Muscle layer of duodenum (tissue), 2 donors: ENCODE measurements around the gene PRMT6.

Source experiments
- H3K27ac ChIP-seq: one replicate; pipeline ENCODE4 v1.7.0; 2013; ENCODE audit warnings: mild to moderate bottlenecking, low read length
- H3K27me3 ChIP-seq: one replicate; pipeline ENCODE4 v1.7.0; 2013; ENCODE audit warnings: low read depth, mild to moderate bottlenecking, control low read depth, low read length
- H3K36me3 ChIP-seq, 2 donors: one replicate each; pipeline ENCODE4 v1.7.0; 2013; ENCODE audit warnings: low read length in 2 of 2, control low read depth in 1 of 2, mild to moderate bottlenecking in 1 of 2; ENCODE audit not compliant: insufficient read depth in 2 of 2, control insufficient read depth in 1 of 2
- H3K4me1 ChIP-seq, 2 donors: one replicate each; pipeline ENCODE4 v1.7.0; 2013; ENCODE audit warnings: low read length in 2 of 2, mild to moderate bottlenecking in 2 of 2, control low read depth in 1 of 2, moderate library complexity in 1 of 2; ENCODE audit not compliant: insufficient read depth in 2 of 2, control insufficient read depth in 1 of 2
- H3K4me3 ChIP-seq, 2 donors: one replicate each; pipeline ENCODE4 v1.7.0; 2013; ENCODE audit warnings: low read length in 2 of 2, low read depth in 1 of 2, mild to moderate bottlenecking in 1 of 2
- H3K9me3 ChIP-seq, 2 donors: one replicate each; pipeline ENCODE4 v1.7.0; 2013; ENCODE audit warnings: low read length in 2 of 2, control low read depth in 1 of 2, mild to moderate bottlenecking in 1 of 2; ENCODE audit not compliant: control insufficient read depth in 1 of 2
- donor health status: healthy.

Gene PRMT6

GRCh38 chr1:107096690-107097089 is 40.2 kb downstream of the PRMT6 start:
- Histone ChIP-seq H3K27ac (no peak overlapping the region), H3K4me1 (no peaks in the 10 kb centered on the region), H3K4me3 (no peak overlapping the region), H3K27me3 (no peaks in the 10 kb centered on the region), H3K36me3 (no peaks in the 10 kb centered on the region), H3K9me3 (no peaks in the 10 kb centered on the region)

DNA sequence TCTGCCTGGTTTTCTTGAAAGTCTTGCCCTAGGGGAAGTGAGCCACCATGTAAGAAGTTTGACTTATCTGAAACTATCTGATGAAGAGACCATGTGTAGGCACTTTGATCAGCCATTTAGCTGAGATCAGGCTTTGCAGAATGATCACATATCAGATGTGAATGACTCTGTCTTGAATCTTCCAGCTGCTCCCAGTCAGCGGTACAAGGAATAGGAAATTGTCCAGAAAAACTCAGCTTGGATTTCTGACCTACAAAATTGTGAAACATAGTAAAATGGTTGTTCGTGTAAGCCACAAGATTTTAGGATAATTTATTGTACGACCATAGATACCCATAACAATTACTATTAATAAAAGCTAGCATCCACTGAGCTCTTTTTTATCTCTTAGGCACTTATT is 42.5 kb downstream of the PRMT6 start:
- no peak overlapping the region for H3K4me3 ChIP-seq
- no peaks in the 10 kb centered on the region for H3K4me1 ChIP-seq
- H3K27me3 ChIP-seq = no peaks in the 10 kb centered on the region
- H3K27ac ChIP-seq = no peak overlapping the region
- H3K36me3 ChIP-seq = no peaks in the 10 kb centered on the region
- H3K9me3 ChIP-seq = no peaks in the 10 kb centered on the region

DNA sequence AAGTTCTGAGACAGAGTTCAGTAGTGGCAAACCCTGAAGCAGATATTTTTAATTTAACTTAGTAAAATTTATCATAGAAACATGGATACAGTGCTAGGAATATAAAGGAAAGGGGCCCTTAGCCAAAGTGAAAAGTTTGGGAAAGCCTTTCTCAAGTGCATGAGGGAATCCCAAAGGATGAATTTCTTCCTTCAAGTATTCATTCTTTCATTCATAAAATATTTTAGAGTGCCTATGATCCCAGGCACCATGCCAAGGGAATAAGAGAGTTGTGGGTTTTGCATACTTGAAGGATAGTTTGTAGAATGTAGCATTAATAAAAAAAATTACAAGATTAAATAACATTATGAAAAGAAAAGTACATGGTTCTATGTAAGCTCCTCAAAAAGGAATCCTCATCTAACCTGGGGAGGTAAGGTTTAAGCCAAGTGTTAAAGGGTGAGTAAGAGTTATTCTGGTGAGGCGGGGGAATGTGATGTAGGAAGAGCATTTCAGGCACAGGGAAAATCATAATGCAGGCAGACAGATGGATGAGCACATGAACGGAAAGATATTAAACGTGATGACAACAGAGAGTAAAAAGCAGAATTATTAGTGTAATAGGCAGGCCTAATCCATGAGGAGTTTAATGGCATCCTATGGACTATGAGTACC is 44.0 kb downstream of the PRMT6 start:
- Histone ChIP-seq H3K36me3 (no peaks in the 10 kb centered on the region), H3K4me3 (no peak overlapping the region), H3K4me1 (no peaks in the 10 kb centered on the region), H3K9me3 (no peaks in the 10 kb centered on the region), H3K27ac (no peak overlapping the region), H3K27me3 (no peaks in the 10 kb centered on the region)

DNA sequence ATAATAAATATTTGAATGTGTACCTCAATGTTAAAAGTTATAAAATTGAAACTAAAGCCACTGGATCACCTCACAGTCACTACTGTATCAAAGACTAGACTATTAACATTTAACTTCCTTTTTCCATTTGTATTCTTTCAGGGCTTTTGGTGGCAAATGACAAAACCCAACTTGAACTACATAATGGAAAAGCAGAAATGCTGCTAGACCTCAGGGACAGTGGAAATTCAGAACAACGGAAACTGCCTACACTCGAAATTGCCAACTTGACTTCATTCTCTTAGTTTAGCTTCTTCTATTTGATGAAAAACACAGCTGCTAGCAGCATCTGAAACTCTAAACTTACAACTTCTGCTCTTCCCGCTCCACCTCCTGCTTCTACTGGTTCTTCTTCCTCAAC is 49.4 kb downstream of the PRMT6 start:
- Histone ChIP-seq H3K9me3 (no peaks in the 10 kb centered on the region), H3K27me3 (no peaks in the 10 kb centered on the region), H3K4me3 (no peak overlapping the region), H3K27ac (no peak overlapping the region), H3K4me1 (no peaks in the 10 kb centered on the region), H3K36me3 (no peaks in the 10 kb centered on the region)
